Caco-2 (cell line): ENCODE data around the gene GLB1L2. TPM values are rescaled to one million over a fixed set of nuclear protein-coding genes. Genes with fewer than 3 reads are reported as not detected.

ENCODE experiments used
- BruUV-seq: library from RNA; stranded (reverse); fragments of 400-500 nt; replicated peaks from 2 replicates; lab custom pipeline; 2021; lab: Mats Ljungman, UMichigan
- CTCF ChIA-PET: fragments of 300-600 bp; sonication (Branson Sonifier 250); formaldehyde crosslinking; loops from one replicate; lab custom pipeline; 2022; ENCODE audit warnings: antibody characterized with exemption; lab: Charles Lee
- POLR2A ChIA-PET: fragments of 300-600 bp; sonication (Branson Sonifier 250); formaldehyde crosslinking; loops from one replicate; lab custom pipeline; 2022; ENCODE audit warnings: antibody characterized with exemption; lab: Charles Lee
- DNase-seq, 2 experiments: peaks; one replicate each; pipeline versions ENCODE4 v3.0.0 to v3.0.0-alpha.2; 2020 to 2022
- H3K27me3 ChIP-seq: replicated peaks from 2 replicates; pipeline ENCODE4 v1.6.0; 2011; ENCODE audit warnings: low read length; ENCODE audit not compliant: control insufficient read depth, insufficient read depth
- H3K36me3 ChIP-seq: 2 replicates; pipeline ENCODE4 v1.5.1; 2011; ENCODE audit warnings: low read length; ENCODE audit not compliant: control insufficient read depth, insufficient read depth
- H3K4me1 ChIP-seq: fragments of 250-450 bp; sonication (Bioruptor Pico); 2 replicates; pipeline ENCODE4 v1.5.1; 2020; ENCODE audit warnings: mild to moderate bottlenecking
- H3K4me3 ChIP-seq: 2 replicates; pipeline ENCODE4 v1.5.1; 2011; ENCODE audit warnings: low read depth, mild to moderate bottlenecking, control low read depth, low read length
- H3K9me3 ChIP-seq: fragments of 250-450 bp; sonication (Bioruptor Pico); 2 replicates; pipeline ENCODE4 v1.5.1; 2020; ENCODE audit warnings: mild to moderate bottlenecking, moderate library complexity
- H3K27ac Mint-ChIP-seq: one replicate; pipeline ENCODE4 v1.8.0; 2022; ENCODE audit warnings: mixed read lengths; ENCODE audit not compliant: unreplicated experiment
- H3K27me3 Mint-ChIP-seq: one replicate; pipeline ENCODE4 v1.8.0; 2022; ENCODE audit warnings: mixed read lengths; ENCODE audit not compliant: insufficient read depth, unreplicated experiment
- H3K36me3 Mint-ChIP-seq: one replicate; pipeline ENCODE4 v1.8.0; 2022; ENCODE audit warnings: mild to moderate bottlenecking, mixed read lengths; ENCODE audit not compliant: insufficient read depth, unreplicated experiment
- H3K4me1 Mint-ChIP-seq: one replicate; pipeline ENCODE4 v1.8.0; 2022; ENCODE audit warnings: low read depth, mixed read lengths; ENCODE audit not compliant: unreplicated experiment
- H3K4me3 Mint-ChIP-seq: one replicate; pipeline ENCODE4 v1.8.0; 2022; ENCODE audit warnings: mild to moderate bottlenecking, moderate library complexity, mixed read lengths; ENCODE audit not compliant: unreplicated experiment
- H3K9me3 Mint-ChIP-seq: one replicate; pipeline ENCODE4 v1.8.0; 2022; ENCODE audit warnings: mixed read lengths; ENCODE audit not compliant: unreplicated experiment
- intact Hi-C: fragments of 100-400 bp; cut with micrococcal nuclease; formaldehyde crosslinking; loops from one replicate; pipeline ENCODE4 v1.10.0; 2022; ENCODE audit not compliant: unreplicated experiment
- total RNA-seq: library from RNA; stranded (reverse); gene quantifications from 2 replicates; pipeline ENCODE4 v1.2.3, GENCODE V29; 2022
- TF ChIP-seq, protein P1 (sequence below), 2 experiments: fragments of 200-600 bp in 1 of 2; IDR thresholded peaks; 1 replicate in 1 of 2; 2 replicates in 1 of 2; pipeline versions ENCODE4 v1.5.1 to v1.8.0; 2011 to 2022; ENCODE audit warnings: antibody characterized with exemption in 1 of 2, control low read depth in 1 of 2, inconsistent platforms in 1 of 2, low read depth in 1 of 2, low read length in 1 of 2, mild to moderate bottlenecking in 1 of 2, moderate library complexity in 1 of 2; ENCODE audit not compliant: insufficient read depth in 1 of 2, severe bottlenecking in 1 of 2, unreplicated experiment in 1 of 2

GLB1L2 gene
- total RNA-seq, 1 experiment from 2014 or later: 15.8 TPM

DNA sequence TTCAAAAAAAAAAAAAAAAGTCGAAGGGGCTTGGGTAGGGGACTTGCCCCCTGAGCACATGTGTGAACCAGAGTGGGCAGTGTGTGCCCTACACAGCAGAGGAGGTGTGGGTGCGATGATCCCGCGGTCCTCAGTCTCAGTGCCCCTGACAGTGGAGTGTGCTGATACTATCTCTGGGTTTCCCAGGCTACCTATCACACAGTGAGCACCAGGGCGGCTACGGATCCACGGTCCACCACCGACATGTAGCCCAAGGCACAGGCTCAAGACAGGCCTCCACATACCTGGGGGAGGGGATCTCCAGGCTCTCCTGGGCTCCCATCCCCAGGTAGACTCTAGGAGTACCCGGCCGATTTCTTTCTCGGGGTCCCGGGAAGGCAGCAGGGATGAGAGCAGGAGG is 71.1 kb downstream of the GLB1L2 start:
- Mint-ChIP-seq H3K4me3 (no peak overlapping the region), H3K9me3 (no peaks in the 10 kb centered on the region), H3K4me1 (no peaks in the 10 kb centered on the region), H3K27ac (no peak overlapping the region), H3K36me3 (no peaks in the 10 kb centered on the region), H3K27me3 (peaks cover 36% of the 10 kb centered on the region)
- TF ChIP-seq, protein P1, sequence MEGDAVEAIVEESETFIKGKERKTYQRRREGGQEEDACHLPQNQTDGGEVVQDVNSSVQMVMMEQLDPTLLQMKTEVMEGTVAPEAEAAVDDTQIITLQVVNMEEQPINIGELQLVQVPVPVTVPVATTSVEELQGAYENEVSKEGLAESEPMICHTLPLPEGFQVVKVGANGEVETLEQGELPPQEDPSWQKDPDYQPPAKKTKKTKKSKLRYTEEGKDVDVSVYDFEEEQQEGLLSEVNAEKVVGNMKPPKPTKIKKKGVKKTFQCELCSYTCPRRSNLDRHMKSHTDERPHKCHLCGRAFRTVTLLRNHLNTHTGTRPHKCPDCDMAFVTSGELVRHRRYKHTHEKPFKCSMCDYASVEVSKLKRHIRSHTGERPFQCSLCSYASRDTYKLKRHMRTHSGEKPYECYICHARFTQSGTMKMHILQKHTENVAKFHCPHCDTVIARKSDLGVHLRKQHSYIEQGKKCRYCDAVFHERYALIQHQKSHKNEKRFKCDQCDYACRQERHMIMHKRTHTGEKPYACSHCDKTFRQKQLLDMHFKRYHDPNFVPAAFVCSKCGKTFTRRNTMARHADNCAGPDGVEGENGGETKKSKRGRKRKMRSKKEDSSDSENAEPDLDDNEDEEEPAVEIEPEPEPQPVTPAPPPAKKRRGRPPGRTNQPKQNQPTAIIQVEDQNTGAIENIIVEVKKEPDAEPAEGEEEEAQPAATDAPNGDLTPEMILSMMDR (IDR thresholded peaks at IDR 0.05; ENCODE audit: insufficient read depth in 1 of 2, low read depth in 1 of 2, low read length in 1 of 2, severe bottlenecking in 1 of 2, unreplicated experiment in 1 of 2): no peak
- no peak overlapping the region for H3K4me3 ChIP-seq
- intact Hi-C loops: no loop called here
- CTCF ChIA-PET: interaction anchor here (1.6 kb wide), 1 partner anchor 10 kb away, joined by 7 read pairs; no protein-coding TSS in a partner anchor
- no TSS peak for BruUV-seq
- no peak for DNase-seq
- peaks cover 5% of the 10 kb centered on the region; the same call in 1 of the 2 replicates for H3K27me3 ChIP-seq
- POLR2A ChIA-PET: no interaction called here
- no peaks in the 10 kb centered on the region for H3K4me1 ChIP-seq
- H3K9me3 ChIP-seq: no peaks in the 10 kb centered on the region
- no peaks in the 10 kb centered on the region for H3K36me3 ChIP-seq

DNA sequence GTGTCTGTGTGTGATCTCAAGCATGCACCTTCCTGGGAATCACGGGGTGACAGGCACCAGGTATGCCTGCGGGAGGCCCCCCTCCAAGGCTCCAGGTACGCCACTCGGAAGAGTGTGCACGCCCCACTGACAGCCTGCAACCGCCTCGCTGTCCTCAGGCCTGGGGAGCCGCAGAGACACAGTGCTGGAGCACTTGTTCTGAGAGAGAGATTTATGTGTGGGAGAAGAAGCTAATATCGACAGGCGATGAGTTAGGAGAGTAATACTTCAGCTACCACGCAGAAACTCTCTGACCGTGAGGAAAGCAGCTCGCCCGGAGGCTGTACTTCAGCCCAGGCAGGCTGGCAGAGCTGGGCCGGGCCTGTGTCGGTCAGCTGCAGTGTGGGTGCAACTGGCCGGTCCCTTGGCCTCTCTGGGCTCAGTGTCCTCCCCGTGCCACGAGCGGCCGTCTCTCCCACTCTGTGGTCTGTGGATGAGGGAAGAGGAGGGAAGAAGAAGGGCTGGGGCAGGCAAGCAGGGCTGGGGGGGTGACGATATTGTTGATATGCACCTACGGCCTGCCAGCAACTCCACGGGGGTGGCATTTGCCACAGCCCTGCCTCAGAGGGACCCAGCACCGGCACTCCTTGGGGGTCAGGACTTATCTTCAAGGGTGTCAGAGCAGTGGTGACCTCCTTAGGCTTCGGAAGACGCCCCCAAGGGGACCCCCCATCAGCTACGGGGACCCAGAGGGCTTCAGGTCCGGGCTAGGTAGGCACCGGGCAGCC is 73.0 kb downstream of the GLB1L2 start:
- Mint-ChIP-seq H3K36me3 (no peaks in the 10 kb centered on the region), H3K27me3 (peaks cover 39% of the 10 kb centered on the region), H3K27ac (no peak overlapping the region), H3K9me3 (no peaks in the 10 kb centered on the region), H3K4me1 (no peaks in the 10 kb centered on the region), H3K4me3 (no peak overlapping the region)
- Histone ChIP-seq H3K27me3 (peaks cover 5% of the 10 kb centered on the region; the same call in 1 of the 2 replicates), H3K36me3 (no peaks in the 10 kb centered on the region), H3K9me3 (no peaks in the 10 kb centered on the region), H3K4me1 (no peaks in the 10 kb centered on the region), H3K4me3 (no peak overlapping the region)
- ChIA-PET CTCF (no interaction called here), POLR2A (no interaction called here)
- BruUV-seq: no TSS peak
- DNase-seq: no peak
- intact Hi-C loops: no loop called here
- TF ChIP-seq, protein P1 (IDR thresholded peaks at IDR 0.05; ENCODE audit: insufficient read depth in 1 of 2, low read depth in 1 of 2, low read length in 1 of 2, severe bottlenecking in 1 of 2, unreplicated experiment in 1 of 2): no peak

DNA sequence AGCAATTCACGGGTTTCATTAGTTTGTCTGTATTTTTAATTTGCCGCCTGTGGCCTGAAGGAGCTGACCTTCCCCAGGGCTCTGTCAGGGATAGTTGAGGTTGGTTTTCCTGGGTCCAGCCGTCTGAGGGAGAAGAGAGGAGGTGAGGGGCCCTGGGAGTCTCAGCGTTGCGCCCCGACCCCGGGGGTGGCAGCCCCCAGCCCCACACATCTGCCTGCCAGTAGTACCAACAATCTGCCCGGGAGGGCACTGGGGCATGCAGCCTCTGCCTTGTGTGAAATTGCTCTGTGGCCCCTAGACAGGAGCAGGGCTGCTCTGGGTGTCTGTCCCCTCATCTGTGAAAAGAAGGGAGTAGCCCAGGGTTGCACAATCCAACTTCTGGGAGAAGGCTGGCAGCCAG is 73.6 kb downstream of the GLB1L2 start:
- Mint-ChIP-seq H3K36me3 (no peaks in the 10 kb centered on the region), H3K9me3 (no peaks in the 10 kb centered on the region), H3K4me1 (no peaks in the 10 kb centered on the region), H3K4me3 (no peak overlapping the region), H3K27me3 (peaks cover 41% of the 10 kb centered on the region), H3K27ac (no peak overlapping the region)
- Histone ChIP-seq H3K36me3 (no peaks in the 10 kb centered on the region), H3K27me3 (peaks cover 8% of the 10 kb centered on the region), H3K9me3 (no peaks in the 10 kb centered on the region), H3K4me1 (no peaks in the 10 kb centered on the region), H3K4me3 (no peak overlapping the region)
- ChIA-PET POLR2A (no interaction called here), CTCF (no interaction called here)
- BruUV-seq: no TSS peak
- DNase-seq: no peak
- intact Hi-C loops: no loop called here
- TF ChIP-seq, protein P1 (IDR thresholded peaks at IDR 0.05; ENCODE audit: insufficient read depth in 1 of 2, low read depth in 1 of 2, low read length in 1 of 2, severe bottlenecking in 1 of 2, unreplicated experiment in 1 of 2): no peak
